GM12874 (cell line): ENCODE data around the gene PYURF.

Experiments
- TF ChIP-seq, protein P1 (sequence below): IDR thresholded peaks from 2 replicates; pipeline ENCODE4 v1.5.1; 2011; ENCODE audit warnings: low read depth, mild to moderate bottlenecking, control low read depth, low read length, moderate library complexity; ENCODE audit not compliant: insufficient read depth

PYURF gene

DNA sequence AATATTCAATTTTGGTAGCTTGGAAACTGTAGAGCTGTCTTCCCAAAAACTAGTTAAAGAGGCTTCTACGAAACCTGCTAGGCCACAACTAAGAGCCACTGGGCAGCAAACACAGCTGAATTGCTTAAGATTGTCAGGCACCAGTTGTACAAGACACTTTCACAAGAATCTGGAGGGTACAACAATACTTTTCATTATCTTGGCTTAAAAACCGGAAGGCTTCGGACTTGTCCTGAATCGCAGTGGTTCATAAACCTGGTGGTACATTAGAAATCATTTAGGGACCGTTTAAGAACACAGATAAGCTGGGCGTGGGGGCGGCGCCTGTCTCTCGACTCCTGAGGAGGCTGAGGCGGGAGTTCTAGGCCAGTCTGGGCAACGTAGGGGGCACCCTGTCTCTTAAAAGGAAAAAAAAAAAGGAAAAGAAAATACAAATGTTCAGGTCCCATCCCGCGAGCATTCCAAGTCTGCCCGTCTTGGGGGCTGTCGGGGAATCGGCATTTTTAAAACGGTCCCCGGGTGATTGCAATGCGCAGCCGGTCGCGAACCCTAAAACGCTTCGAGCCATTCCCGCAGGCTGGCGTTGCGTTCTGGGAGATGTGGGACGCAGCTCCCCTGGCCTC lies 763 bp downstream of the PYURF start:
- TF ChIP-seq, protein P1, sequence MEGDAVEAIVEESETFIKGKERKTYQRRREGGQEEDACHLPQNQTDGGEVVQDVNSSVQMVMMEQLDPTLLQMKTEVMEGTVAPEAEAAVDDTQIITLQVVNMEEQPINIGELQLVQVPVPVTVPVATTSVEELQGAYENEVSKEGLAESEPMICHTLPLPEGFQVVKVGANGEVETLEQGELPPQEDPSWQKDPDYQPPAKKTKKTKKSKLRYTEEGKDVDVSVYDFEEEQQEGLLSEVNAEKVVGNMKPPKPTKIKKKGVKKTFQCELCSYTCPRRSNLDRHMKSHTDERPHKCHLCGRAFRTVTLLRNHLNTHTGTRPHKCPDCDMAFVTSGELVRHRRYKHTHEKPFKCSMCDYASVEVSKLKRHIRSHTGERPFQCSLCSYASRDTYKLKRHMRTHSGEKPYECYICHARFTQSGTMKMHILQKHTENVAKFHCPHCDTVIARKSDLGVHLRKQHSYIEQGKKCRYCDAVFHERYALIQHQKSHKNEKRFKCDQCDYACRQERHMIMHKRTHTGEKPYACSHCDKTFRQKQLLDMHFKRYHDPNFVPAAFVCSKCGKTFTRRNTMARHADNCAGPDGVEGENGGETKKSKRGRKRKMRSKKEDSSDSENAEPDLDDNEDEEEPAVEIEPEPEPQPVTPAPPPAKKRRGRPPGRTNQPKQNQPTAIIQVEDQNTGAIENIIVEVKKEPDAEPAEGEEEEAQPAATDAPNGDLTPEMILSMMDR, result no peak

GRCh38 chr4:88518911-88519310 lies 4.7 kb downstream of the PYURF start:
- TF ChIP-seq, protein P1, result no peak

- TF ChIP-seq, protein P1, result no peak
Observed at GRCh38 chr4:88517825-88518224, 5.8 kb downstream of the PYURF start.

- TF ChIP-seq, protein P1, result no peak
Observed at GRCh38 chr4:88516746-88517145, 6.8 kb downstream of the PYURF start.

DNA sequence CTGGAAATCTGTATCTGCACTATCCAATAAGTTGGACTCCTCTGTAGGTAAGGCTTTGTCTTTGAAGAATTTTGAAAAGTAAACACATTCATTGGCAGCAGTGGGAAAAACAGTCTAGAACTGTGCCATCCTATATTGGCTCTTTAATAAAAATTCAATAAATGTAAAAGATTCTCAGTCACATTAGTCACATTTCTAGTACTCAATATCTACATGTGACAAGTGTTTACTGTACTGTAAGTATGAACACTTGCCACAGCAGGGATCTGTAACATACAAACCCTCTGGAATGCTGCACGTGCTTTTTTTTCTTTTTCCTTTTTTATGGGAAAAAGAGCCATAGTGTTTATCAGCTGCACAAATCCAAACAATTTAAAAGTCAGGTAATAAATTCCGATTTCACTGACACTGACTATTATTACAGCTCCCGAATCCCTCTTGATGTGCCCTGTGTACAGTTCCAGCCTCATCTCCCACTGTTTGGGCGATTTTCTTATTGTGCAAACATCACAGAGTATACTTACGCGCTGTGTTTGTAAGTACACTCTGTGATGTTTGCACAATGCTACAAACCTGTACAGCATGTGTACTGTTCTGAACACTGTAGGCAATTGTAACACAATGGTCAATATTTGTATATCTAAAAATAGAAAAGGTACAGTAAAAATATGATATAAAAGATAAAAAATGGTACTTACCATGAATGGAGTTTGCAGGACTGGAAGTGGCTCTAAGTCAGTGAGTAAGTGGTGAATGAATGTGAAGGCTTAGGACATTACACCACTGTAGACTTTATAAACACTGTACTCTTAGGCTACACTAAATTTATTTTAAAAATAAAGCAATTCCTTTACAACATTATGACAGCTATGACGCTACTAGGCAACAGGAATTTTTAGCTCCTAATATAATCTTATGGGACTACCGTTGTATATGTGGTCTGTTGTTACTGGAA lies 8.7 kb downstream of the PYURF start:
- TF ChIP-seq, protein P1, result no peak

DNA sequence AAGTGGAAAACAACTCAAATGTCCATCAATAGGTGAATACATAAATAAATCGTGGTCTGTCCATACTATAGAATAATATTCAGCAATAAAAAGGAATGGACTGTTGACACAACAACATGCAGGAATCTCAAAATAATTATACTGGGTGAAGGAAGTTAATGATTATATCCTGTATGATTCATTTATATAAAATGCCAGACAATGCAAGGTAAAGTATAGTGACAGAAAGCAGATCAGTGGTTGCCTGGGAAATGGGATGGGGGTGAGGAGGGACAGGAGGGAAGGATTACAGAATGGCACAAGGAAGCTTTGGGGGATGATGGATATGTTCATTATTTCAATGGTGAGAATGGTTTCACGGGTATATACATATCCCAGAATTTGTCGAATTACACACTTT lies 12.3 kb downstream of the PYURF start:
- TF ChIP-seq, protein P1, result no peak

GRCh38 chr4:88503344-88503743 lies 20.2 kb downstream of the PYURF start:
- TF ChIP-seq, protein P1, result no peak
